ENCODE results near the gene FOXP1. TPM values are rescaled to one million over a fixed set of nuclear protein-coding genes. Genes with fewer than 3 reads are reported as not detected.

FOXP1 gene
- total RNA-seq, 1 experiment from 2014 or later = 35.9 TPM

GRCh38 chr3:70919661-70920060, 663.9 kb downstream of the FOXP1 start:
- DNase-seq (ENCODE audit: low read depth) = no peak

GRCh38 chr3:70919091-70919490, 664.4 kb downstream of the FOXP1 start:
- no peak for DNase-seq (ENCODE audit: low read depth)

GRCh38 chr3:70916375-70917055, 667.0 kb downstream of the FOXP1 start:
- peak; percentile 9 for DNase-seq (ENCODE audit: low read depth)

- DNase-seq (ENCODE audit: low read depth) = no peak
Measured at GRCh38 chr3:70914862-70915261, 668.7 kb downstream of the FOXP1 start.

- DNase-seq (ENCODE audit: low read depth) = no peak
Measured at GRCh38 chr3:70911719-70912118, 671.8 kb downstream of the FOXP1 start.

GRCh38 chr3:70905491-70905890, 678.0 kb downstream of the FOXP1 start:
- DNase-seq (ENCODE audit: low read depth) = no peak

Other genes starting within 250 kb of the FOXP1 start
- 1.6 and 1.7 TPM in 2 replicates for gene EIF4E3, start 141.7 kb upstream of the FOXP1 start, total RNA-seq (2014; rRNA removed; shearing (Covaris generic))
- gene GPR27, start 170.1 kb upstream of the FOXP1 start, total RNA-seq (2014; rRNA removed; shearing (Covaris generic)) = not detected in 2 replicates
- gene PROK2, start 201.4 kb upstream of the FOXP1 start, total RNA-seq (2014; rRNA removed; shearing (Covaris generic)) = not detected in 2 replicates